NCI-H1694 (cell line): ENCODE measurements around the gene KLHL6.
"Not testable (repeated sequence)": the region's sequence is repeated elsewhere in the genome, so short reads cannot be mapped to it uniquely, and the experiment has no call there.

Experiments
- DNase-seq: peaks from one replicate; lab custom pipeline; 2025; lab: John Stamatoyannopoulos, UW

The KLHL6 gene

GRCh38 chr3:183486472-183486871 is 69.0 kb downstream of the KLHL6 start:
- DNase-seq = no peak

DNA sequence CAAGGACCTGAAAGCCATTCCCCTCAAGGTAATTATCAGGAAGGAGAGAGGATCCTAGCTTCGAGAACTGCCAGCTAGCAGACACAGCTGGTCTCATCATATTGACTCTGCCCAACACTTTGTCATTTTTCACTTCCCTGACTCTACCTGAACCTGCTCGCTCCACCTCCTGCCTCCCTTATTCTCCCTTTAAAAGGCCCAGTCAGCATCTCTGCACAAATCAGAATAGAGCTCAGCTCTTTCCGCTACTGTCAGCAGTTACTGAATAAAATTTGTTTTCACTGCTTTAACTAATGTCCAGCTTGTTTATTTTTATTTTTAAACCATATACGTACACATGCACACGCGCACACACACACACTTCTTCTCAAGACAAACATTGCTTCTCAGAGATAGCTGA is 69.9 kb downstream of the KLHL6 start:
- no peak for DNase-seq

GRCh38 chr3:183485093-183485492 is 70.4 kb downstream of the KLHL6 start:
- DNase-seq = no peak

DNA sequence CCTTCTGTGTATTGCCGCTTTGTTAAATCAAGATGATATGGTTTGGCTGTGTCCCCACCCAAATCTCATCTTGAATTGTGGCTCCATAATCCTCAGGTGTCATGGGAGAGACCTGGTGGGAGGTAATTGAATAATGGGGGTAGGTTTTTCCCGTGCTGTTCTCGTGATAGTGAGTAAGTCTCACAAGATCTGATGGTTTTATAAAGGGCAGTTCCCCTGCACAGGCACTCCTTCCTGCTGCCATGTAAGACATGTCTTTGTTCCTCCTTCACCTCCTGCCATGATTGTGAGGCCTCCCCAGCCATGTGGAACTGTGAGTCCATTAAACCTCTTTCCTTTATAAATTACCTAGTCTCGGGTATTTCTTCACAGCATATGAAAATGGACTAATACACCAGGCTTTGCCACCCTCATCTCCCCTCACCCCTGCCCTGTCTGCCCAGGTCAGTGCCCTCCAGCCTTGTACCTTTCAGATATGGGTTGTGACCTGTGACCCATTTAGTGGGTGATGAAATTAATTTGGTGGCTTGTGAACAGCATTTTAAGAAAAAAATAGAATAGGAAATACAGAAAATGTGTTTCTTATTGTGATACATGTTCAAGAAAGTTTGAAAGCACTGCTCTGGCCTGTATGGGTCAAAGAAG is 71.0 kb downstream of the KLHL6 start:
- no peak for DNase-seq

DNA sequence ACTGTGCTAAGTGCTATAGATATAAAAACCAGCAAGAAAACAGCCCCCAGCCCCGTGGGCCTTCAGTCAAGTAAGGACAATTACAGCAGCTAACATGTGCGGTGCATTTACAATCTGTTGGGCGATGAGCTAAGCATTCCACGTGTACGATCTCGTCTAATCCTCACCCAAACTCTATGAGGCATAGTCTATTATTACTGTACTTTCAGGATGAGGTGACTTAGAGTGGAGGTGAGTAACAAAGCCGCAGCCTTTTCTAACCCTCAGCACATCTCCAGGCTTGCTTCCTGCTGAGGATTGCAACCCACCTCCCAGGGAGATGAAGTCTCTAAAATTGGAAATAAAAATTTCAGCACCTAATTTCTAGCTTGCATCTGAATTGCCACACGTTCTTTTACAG is 73.9 kb downstream of the KLHL6 start:
- no peak for DNase-seq

DNA sequence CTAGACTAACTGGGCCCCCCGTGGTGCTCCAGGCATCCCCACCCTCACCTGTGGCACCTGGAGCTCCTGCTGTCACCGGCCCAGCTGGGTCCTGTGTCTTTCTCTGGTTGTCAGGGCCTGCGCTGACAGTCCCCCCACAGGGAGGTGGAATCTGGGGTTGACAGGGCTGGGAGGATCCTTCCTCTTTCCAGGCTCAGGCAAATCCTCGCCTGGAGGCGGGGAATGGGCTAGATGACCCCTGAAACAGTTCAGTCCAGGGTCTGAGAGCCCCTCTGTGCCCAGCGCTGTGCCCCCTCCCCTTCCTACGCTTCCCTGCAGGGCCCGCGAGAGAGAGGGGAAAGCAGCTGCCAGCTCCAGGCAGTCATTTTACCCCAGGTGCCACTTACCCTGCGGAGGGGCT is 77.0 kb downstream of the KLHL6 start:
- DNase-seq = no peak

GRCh38 chr3:183477801-183478456 is 77.6 kb downstream of the KLHL6 start:
- DNase-seq = no peak

- not testable (repeated sequence) for DNase-seq
These were observed 79.7 kb downstream of the KLHL6 start for GRCh38 chr3:183475764-183476162.

DNA sequence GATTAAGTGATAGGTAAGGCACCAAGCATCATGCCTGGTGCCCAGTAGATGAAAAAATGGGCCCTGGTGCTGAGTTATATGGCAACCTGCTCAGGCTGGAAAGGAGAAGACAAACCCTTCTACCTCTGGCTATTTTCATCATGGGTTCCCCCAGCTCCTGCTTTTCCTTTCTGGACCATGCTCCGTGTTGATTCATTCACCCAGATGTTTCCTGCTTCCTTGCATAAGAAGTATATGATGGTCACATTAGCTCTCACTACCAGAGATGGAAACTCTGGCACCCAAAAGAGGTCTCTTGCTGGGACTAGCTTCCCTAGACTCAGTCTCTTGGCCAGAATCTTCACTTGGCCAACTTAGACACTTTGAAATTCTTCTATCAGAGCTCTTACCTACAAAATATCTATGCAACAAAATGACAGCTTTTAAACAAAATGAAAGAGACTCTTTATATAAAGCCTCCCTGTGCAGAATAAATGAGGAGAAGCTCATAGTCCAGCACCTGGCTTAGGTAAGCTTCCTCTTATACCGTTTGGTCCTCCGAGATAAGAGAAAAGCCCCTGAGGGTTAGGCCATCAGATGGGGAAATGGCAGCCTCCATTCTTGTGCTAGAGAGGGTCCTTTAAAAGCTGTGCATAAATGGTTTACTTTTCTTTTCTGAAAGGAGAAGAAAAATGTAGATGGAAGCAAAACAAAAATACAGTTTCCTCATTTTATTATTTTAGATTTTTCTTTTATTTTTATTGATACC is 80.3 kb downstream of the KLHL6 start:
- DNase-seq = no peak

DNA sequence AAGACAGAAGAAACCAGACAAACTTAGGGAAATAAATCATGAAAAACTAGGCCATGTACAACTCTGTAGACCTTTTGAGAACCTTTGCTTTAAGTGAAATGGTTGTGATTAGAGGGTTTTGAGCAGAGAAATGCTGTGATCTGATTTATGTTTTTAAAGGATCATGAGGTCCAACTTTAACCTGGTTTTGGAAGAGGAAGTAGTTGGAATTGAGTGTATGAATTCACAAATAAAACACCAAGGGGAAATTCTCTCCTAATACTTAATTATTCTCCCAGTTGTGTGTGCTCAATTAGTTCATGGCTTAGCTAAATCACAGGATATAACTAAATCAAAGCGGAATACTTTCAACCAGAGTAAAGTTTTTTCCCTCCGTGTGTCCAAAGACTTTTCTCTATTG is 81.5 kb downstream of the KLHL6 start:
- no peak for DNase-seq

DNA sequence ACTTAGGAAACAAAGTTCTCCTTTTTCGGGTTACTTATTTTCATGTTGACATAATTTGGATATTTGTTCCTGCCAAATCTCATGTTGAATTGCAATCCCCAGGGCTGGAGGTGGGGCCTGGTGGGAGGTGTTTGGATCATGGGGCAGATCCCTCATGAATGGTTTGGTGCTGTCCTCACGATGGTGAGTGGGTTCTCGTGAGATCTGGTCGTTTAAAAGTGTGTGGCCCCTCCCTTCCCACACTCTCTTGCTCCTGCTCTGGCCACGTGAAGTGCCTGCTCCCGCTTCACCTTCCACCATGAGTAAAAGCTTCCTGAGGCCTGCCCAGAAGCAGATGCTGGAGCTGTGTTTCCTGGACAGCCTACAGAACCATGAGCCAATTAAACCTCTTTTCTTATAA is 83.4 kb downstream of the KLHL6 start:
- no peak for DNase-seq

DNA sequence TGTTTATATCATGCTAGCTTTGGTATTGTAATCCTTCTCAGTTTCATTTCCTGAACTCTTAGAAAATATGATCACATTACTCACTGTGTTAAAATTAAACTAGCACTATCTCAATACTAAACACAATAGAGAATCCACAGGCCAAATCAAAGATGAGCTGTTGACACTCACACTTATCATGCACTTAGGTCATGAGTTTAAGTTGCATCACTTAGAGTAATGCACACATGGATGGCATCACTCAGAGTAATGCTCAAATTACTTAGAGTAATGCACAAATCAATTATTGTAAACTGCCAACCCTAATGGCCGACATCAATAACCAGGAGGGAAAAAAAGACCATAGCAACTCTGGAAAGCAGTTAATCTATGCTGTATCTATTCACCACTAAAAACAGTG is 87.1 kb downstream of the KLHL6 start:
- DNase-seq = no peak

- DNase-seq = no peak
These were observed 88.9 kb downstream of the KLHL6 start for GRCh38 chr3:183466575-183466974.

GRCh38 chr3:183465710-183466109 is 89.8 kb downstream of the KLHL6 start:
- not testable (repeated sequence) for DNase-seq

DNA sequence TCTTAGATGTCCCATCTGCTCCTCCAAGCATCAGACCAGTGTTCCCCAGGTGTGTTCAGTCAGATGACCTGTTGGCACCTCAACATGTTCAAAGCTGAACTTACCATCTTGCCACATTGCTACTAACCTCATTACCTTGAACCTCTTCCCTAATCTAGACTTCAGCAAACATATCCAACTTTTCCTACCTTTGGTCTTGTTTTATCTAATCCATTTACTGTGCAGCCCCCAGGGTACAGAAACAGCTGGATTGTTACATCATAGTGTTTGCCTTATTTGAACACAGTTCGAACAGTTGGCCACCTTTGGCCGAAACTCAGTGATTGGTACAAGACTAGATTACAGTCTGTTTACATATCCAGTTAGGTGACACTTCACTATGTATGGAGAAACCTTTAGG is 91.0 kb downstream of the KLHL6 start:
- DNase-seq = no peak

- DNase-seq = no peak
These were observed 95.1 kb downstream of the KLHL6 start for GRCh38 chr3:183460081-183461055.

- no peak for DNase-seq
These were observed 100.4 kb downstream of the KLHL6 start for GRCh38 chr3:183455089-183455488.

DNA sequence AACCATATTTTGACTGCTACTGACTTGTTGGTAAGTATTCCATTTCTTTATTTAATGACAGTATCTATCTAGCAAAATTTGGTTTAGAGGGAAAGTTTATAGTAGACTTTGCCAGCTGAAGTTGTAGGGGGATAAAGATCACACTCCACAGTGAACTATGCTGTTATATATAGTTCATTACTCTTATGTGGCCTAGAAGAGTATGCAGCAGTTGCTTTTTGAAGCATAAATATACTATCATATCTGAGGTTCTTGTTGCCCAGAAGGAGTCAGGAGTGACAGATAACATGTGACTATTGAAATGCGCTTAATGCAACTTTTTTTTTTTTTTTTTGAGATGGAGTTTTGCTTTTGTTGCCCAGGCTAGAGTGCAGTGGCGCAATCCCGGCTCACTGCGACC is 101.4 kb downstream of the KLHL6 start:
- no peak for DNase-seq

- DNase-seq = no peak
These were observed 105.7 kb downstream of the KLHL6 start for GRCh38 chr3:183449791-183450190.

DNA sequence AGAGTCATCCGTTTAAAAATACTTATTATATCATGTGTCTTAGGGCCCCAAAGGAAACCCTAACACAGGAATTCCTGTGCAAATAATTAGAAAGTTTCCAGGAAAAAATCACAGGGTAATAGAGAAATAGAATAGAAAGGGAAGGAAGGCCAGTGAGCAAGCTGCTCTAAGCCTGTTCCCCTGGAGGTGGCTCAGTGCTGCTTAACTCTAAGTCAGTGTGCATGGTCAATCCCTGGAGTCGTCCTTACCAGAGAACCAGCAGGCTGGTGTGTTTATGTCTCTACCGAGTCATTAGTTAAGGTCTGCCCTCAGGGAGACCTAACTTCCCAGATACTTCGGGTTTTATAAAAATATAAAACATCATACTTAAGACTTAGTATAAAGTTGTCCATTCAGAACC is 106.1 kb downstream of the KLHL6 start:
- DNase-seq = no peak

- no peak for DNase-seq
These were observed 107.0 kb downstream of the KLHL6 start for GRCh38 chr3:183448369-183449128.
